Tibial artery (tissue), 4 donors: Measurements from ENCODE around the gene MARK4.

Source experiments
- DNase-seq, 2 donors: peaks; one replicate each; pipeline ENCODE4 v3.0.0-alpha.2; 2019
- H3K27ac ChIP-seq, 2 donors: fragments of 200-600 bp; sonication (generic) in 1 of 2; 1 replicate in 1 of 2; 2 replicates in 1 of 2; pipeline ENCODE4 v1.5.1; 2018 to 2019; ENCODE audit warnings: mild to moderate bottlenecking in 1 of 2
- H3K27me3 ChIP-seq, 2 donors: fragments of 200-600 bp; sonication (generic) in 1 of 2; one replicate each; pipeline versions ENCODE4 v1.5.1 to v1.6.0; 2016 to 2019
- H3K36me3 ChIP-seq, 3 donors: fragments of 200-600 bp; sonication (generic) in 2 of 3; one replicate each; pipeline ENCODE4 v1.5.1; 2016 to 2019; ENCODE audit warnings: mild to moderate bottlenecking in 2 of 3
- H3K4me1 ChIP-seq, 4 donors: fragments of 200-600 bp; sonication (generic) in 2 of 4; 1 replicate in 3 of 4; 2 replicates in 1 of 4; pipeline ENCODE4 v1.5.1; 2016 to 2019
- H3K4me3 ChIP-seq, 2 donors: fragments of 200-600 bp; sonication (generic) in 1 of 2; 1 replicate in 1 of 2; 2 replicates in 1 of 2; pipeline ENCODE4 v1.5.1; 2018 to 2019; ENCODE audit warnings: mild to moderate bottlenecking in 2 of 2
- H3K9me3 ChIP-seq, 3 donors: fragments of 200-600 bp; sonication (generic) in 1 of 3; one replicate each; pipeline ENCODE4 v1.5.1; 2016 to 2019
- intact Hi-C: fragments of 100-400 bp; cut with DNase I; formaldehyde crosslinking; loops from one replicate; pipeline ENCODE4 v1.15.0; 2023; ENCODE audit warnings: low total_unique reads
- TF ChIP-seq, protein P1 (sequence below), 2 experiments: fragments of 200-600 bp in 1 of 2; fragments of 450-650 bp in 1 of 2; IDR thresholded peaks; one replicate each; pipeline ENCODE4 v1.5.1; 2017 to 2019; ENCODE audit warnings: antibody characterized with exemption in 2 of 2, mild to moderate bottlenecking in 1 of 2, moderate library complexity in 1 of 2

Gene MARK4

GRCh38 chr19:45303269-45304060, 52.4 kb downstream of the MARK4 start:
- TF ChIP-seq, protein P1, sequence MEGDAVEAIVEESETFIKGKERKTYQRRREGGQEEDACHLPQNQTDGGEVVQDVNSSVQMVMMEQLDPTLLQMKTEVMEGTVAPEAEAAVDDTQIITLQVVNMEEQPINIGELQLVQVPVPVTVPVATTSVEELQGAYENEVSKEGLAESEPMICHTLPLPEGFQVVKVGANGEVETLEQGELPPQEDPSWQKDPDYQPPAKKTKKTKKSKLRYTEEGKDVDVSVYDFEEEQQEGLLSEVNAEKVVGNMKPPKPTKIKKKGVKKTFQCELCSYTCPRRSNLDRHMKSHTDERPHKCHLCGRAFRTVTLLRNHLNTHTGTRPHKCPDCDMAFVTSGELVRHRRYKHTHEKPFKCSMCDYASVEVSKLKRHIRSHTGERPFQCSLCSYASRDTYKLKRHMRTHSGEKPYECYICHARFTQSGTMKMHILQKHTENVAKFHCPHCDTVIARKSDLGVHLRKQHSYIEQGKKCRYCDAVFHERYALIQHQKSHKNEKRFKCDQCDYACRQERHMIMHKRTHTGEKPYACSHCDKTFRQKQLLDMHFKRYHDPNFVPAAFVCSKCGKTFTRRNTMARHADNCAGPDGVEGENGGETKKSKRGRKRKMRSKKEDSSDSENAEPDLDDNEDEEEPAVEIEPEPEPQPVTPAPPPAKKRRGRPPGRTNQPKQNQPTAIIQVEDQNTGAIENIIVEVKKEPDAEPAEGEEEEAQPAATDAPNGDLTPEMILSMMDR (IDR thresholded peaks at IDR 0.05) = no peak
- Histone ChIP-seq H3K9me3 (peaks cover 0 to 4% (median 0%) of the 10 kb centered on the region in 3 donors), H3K27ac (no peak overlapping the region), H3K4me1 (no peaks in the 10 kb centered on the region), H3K4me3 (no peak overlapping the region), H3K36me3 (peaks cover 3 to 40% (median 22%) of the 10 kb centered on the region in 3 donors), H3K27me3 (peaks cover 0 to 4% of the 10 kb centered on the region in 2 donors)
- DNase-seq = no peak
- intact Hi-C loops = no loop called here

DNA sequence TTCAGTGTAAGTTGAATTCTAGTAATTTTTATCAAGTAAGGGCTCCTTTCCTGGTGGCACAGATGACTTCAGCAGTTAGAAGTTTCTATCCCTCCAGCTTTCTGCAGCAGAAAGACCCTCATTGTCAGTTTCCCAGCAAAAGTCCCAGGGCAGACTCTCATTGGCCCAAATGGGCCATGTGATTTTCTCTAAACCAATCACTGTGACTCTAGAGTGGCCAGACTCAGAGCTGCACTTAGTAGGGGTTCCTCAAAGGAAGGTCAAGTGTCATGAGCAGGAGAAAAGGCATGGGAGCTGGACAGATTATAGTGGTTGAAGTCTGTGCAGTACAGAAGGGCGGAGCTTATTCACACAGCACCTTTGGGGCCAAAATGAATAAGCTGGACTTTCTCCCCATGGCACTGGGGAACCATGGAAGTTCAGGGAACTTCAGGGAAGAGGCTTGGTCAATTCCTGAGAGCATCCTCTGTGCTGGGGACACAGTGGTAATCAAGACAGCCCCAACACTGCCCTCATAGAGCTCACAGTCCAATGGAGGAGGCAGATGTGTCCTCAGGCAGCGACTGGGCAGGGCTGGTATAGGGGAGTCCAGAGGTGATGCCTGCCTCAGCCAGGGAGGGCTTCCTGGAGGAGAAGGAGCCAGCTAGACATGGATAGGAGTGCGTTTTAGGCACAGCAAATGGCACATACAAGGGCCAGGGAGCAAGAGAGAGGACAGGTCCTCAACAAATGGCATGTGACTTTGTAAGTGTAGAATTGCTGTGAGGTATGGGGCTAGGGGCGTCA, 53.3 kb downstream of the MARK4 start:
- Histone ChIP-seq H3K9me3 (peaks cover 0 to 4% (median 0%) of the 10 kb centered on the region in 3 donors), H3K27me3 (peaks cover 0 to 4% of the 10 kb centered on the region in 2 donors)

GRCh38 chr19:45305007-45305406, 53.9 kb downstream of the MARK4 start:
- DNase-seq = no peak
- TF ChIP-seq, protein P1 (IDR thresholded peaks at IDR 0.05) = no peak
- Histone ChIP-seq H3K4me3 (no peak overlapping the region), H3K36me3 (peaks cover 3 to 26% (median 13%) of the 10 kb centered on the region in 3 donors), H3K27ac (no peak overlapping the region), H3K9me3 (peaks cover 0 to 4% (median 0%) of the 10 kb centered on the region in 3 donors), H3K4me1 (no peaks in the 10 kb centered on the region), H3K27me3 (peaks cover 0 to 4% of the 10 kb centered on the region in 2 donors)
- intact Hi-C loops = no loop called here

More for the DNA sequence above, 53.3 kb downstream of the MARK4 start:
- no peaks in the 10 kb centered on the region for H3K4me1 ChIP-seq
- H3K4me3 ChIP-seq = no peak overlapping the region
- intact Hi-C loops = no loop called here
- peaks cover 3 to 32% (median 16%) of the 10 kb centered on the region in 3 donors for H3K36me3 ChIP-seq
- H3K27ac ChIP-seq = no peak overlapping the region
- TF ChIP-seq, protein P1 (IDR thresholded peaks at IDR 0.05) = no peak
- no peak for DNase-seq

GRCh38 chr19:45305421-45305820, 54.4 kb downstream of the MARK4 start:
- Histone ChIP-seq H3K27me3 (peaks cover 0 to 4% of the 10 kb centered on the region in 2 donors), H3K9me3 (peaks cover 0 to 4% (median 0%) of the 10 kb centered on the region in 3 donors), H3K4me1 (no peaks in the 10 kb centered on the region), H3K27ac (no peak overlapping the region), H3K36me3 (peaks cover 3 to 25% (median 13%) of the 10 kb centered on the region in 3 donors), H3K4me3 (no peak overlapping the region)
- TF ChIP-seq, protein P1 (IDR thresholded peaks at IDR 0.05) = no peak
- intact Hi-C loops = no loop called here
- no peak for DNase-seq

DNA sequence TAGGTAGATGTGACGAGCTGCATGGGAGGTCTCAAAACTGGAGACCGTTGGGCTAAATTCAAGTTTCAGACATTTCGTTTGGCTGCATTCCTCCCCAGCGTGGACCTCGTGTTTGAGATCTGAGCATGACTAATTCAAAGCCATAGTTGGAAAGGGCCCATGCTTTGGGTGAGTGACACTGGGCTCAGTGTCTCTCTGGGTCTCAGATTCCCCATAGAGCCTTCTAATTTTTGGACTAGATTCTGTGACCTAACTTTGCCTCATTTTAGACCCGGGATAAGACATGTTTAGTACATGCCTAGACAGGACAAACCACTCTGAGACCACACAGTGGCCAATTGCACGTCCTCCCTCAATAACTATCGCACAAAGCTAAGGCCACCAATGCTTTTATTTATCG, 55.0 kb downstream of the MARK4 start:
- intact Hi-C loops = no loop called here
- no peak overlapping the region for H3K27ac ChIP-seq

More for the DNA sequence above, 55.0 kb downstream of the MARK4 start:
- TF ChIP-seq, protein P1 (IDR thresholded peaks at IDR 0.05) = no peak
- peaks cover 0 to 4% (median 0%) of the 10 kb centered on the region in 3 donors for H3K9me3 ChIP-seq
- H3K36me3 ChIP-seq = peaks cover 3 to 19% (median 13%) of the 10 kb centered on the region in 3 donors
- H3K4me3 ChIP-seq = no peak overlapping the region
- peaks cover 0 to 4% of the 10 kb centered on the region in 2 donors for H3K27me3 ChIP-seq
- no peaks in the 10 kb centered on the region for H3K4me1 ChIP-seq
- no peak for DNase-seq
